Colon (tissue), 2 donors: ENCODE data around the gene ARID2.

Source experiments
- FAIRE-seq: peaks from 2 replicates; lab custom pipeline; 2012; peaks lifted over from hg19 to GRCh38; lab: Jason Lieb, UNC
- donor health status: control.
- donor health status: control.

Gene ARID2

DNA sequence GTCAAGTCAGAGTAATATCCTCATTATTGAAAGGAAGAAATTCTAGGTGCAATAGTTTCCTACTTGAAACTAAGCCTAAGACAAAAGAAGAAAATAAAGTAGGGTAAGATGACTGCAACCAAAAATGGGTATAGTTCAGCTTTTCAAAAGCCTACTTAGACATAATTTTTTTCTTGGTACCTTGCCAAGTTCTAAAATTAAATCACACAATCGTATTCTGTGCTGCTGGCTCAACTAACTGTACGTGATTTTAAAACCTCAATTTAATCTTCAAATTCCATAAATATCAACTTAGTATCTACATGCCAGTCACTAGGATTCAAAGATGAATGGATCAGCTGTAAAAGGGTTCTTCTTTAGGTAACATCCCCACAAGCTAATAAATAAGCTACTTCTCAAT lies 204.0 kb downstream of the ARID2 start:
- no peak for FAIRE-seq

DNA sequence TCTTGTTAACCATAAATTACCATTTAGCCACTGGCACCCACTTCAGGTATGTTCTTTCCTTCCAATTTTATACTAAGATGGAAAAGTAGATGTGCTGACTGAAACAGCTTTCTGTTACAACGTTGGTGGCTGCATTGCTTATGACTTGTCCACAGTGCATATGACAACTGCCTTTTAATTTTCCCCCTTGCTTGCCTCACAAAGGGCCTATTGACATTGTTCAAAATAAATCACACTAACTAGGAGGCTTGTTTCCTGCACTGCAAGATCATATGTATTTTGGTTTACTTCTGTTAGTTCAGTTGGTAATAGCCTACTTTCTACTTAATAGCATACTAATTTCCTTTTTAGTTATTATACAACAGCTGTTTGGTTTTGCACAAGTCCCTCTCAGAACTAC lies 205.4 kb downstream of the ARID2 start:
- no peak for FAIRE-seq

DNA sequence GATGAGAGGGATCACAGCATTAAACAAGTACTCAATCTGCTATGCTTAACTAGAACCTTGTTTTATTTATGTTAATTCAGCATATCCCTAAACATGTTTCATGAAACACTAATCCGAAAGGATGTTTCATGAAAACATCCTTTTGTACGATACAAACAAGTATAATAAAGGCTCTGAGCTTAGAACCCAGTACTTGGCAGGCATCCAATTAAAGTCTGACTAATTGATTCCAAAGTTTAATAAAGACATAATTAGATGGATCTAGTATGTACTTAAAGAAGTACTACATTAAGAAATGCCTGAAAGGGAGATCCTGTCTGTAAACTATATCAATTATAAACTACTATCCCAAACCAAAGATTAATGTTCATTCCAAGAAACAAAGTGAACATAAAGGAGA lies 209.1 kb downstream of the ARID2 start:
- no peak for FAIRE-seq

DNA sequence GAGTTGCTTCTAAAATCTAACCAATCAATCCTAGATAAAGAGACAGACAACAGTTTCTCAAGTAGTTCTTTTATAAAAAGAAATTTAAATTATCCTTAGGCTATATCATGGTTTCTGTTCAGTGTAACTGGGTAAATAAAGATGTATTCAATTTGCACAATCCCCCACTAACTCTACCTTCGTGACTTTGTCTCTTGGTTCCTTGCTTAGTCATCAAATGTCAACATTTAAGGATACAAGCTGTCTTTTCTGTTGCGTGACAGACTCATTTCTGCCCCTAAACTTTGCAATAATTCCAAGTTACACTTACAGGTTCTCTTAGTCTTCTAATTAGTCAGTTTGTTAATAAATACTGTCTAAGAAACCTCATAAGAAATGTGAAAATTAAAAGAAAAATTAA lies 210.3 kb downstream of the ARID2 start:
- FAIRE-seq, result no peak

DNA sequence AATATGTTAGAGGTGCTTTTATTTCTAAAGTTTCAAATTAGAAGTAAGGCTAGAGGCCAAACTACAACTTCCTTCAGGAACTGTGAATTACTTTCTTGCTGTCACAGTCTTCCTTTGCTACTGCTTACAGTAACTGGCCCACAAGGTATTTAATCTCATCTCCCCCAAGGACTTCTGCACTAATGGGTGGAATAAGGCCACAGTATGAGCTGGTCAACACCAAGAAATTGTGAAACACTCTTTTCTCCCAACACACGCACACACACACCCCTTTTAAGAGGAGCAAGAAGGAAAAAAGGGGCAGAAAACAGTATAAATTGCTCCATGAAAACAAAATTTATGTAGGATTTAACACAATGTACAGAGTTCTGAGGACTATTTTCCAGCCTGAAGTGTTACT lies 215.3 kb downstream of the ARID2 start:
- FAIRE-seq, result no peak

DNA sequence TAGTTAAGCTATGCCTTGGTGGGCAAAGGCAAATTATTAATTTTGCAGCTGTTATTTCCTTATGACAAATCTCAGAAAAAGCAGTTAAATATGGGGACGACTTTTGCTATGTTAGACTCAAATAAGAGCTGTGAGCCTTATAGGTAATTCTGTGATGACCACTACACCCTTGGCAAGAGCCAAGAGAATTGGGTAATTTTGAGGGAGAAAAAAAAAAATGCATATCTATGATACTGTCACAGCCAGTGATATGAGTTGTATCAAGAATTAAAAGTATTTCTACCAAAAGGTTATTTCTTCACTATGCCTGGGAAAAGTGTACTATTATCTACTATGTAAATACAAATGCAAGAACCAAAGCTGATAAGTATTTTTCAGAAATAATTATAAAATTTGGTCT lies 216.9 kb downstream of the ARID2 start:
- no peak for FAIRE-seq

DNA sequence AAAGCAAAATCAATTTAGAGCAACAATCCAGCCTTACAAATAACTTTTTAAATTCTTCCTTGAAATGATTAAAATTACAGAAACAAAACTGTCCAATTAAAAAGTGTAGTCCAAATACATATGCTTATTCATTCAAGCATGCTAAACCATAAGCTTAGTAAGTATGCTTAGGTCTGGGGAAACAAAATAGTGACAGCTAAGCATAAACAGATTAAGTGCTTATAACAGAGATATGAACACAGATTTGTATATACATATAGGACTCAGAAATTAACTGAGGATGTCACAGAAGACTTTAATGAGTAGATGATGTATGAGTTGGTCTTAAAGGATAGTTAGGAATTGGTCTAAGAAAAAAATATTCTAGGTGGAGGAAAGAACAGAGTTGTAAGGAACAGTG lies 219.0 kb downstream of the ARID2 start:
- FAIRE-seq, result no peak
